ENCODE data around the gene COL15A1.
A peak's percentile ranks its signal among the peaks of the same experiment; 100 is the strongest.

Gene COL15A1

DNA sequence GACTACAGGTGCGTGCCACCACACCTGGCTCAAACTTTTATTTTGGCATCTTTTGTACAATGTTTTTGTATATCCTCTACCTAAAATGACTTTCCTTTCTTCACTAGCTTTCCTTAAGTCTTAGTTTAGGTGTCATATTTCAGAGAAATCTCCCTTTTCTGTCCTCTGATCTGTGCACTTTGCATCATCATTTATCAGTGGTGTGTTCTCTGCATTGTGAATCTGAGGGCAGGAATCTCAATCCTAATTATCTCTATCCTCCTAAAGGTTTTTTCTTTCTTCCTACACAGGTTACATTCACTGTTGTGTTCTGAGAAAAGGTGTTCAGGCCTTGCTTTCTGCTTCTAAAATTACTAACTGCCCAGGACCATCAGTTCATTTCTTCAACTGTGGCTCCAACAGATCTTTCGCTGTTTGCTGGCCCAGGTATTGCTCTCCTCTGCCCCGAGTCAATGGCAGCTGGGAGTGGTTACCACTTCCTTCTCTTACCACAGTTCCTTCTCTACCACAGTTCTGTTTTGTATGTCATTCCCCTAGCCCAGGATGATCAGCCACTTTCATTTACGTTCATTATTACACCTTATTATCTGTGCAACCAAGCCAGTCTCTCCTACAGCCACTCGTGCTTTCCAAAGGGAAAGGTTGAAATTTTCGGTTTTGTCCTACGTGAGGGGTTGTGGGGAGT is 175.2 kb downstream of the COL15A1 start:
- DNase-seq: peak; percentile 49 to 51

DNA sequence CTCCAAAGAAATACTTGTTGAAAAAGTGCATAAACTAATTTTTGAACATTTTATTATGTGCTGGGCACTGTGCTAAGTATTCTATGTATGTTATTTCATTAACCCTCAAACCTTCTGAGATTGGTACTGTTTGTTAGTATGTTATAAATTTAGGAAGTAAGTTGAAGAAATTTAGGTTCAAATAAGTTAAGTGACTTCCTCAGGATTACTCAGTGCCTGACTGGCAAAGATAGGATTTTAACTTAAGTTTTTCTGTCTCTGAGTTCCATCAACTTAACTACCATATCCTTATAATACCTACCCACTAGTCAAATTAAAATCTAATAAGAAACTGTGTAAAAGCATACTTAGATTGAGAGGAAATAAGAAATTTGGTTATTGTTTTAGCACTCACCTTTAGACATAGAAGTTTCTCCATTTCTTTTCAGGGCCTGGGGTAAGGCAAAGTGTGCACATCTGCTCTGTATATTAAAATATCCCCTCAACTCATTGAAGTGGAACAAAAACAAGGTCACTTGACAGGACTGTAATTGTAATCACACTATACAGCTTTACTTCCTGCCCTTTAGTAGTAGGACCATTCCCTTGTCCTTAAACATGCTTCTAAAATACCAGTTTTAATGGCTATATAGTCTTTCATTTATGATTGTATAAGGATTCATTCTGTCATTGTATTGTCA is 176.4 kb downstream of the COL15A1 start:
- DNase-seq: peak in 1 of 2 donors; percentile 24

Measured in inflammatory macrophage (primary cell).